HT-29 (cell line): ENCODE results near the gene CDK17. TPM values are rescaled to one million over a fixed set of nuclear protein-coding genes. Genes with fewer than 3 reads are reported as not detected.
"Not testable (repeated sequence)": the region's sequence is repeated elsewhere in the genome, so short reads cannot be mapped to it uniquely, and the experiment has no call there.

ENCODE experiments used
- DNase-seq: peaks from one replicate; pipeline ENCODE4 v3.0.0-alpha.2; 2015; ENCODE audit warnings: low spot score
- total RNA-seq: library from RNA; depleted of rRNA; stranded (reverse); fragments of >200 nt; shearing (Covaris generic); gene quantifications from 2 replicates; pipeline ENCODE4 v1.2.3, GENCODE V29; 2014; rRNA removed

Gene CDK17
- 7.1 and 9.2 TPM in 2 replicates for total RNA-seq

GRCh38 chr12:96399919-96400630 lies at the start of gene CDK17:
Gene CDK17 (minus strand): TSS chr12:96400439. CDS start chr12:96334836, 65,603 bp downstream.
- DNase-seq, result peak; percentile 84

DNA sequence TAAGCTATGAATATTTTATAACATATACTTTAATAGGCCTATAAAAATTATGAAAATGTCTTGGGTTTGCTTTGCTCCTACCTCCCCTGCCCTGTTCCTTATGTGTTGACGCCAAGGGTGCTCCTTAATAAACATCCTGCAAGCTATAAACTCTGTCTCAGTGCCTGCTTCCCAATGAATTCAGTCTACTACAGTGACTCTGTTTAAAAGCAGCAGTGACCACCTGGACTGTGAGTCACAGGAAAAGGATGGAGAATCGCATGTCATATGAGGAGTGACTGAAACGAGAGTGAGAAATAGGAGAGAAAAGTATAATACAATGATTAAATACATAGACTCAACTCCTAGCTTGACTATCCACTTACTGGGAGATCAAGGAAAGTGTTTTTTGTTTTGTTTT lies 48.1 kb upstream of the CDK17 start:
- DNase-seq, result no peak

GRCh38 chr12:96447256-96447655 lies 47.0 kb upstream of the CDK17 start:
- no peak for DNase-seq

- peak; percentile 66 for DNase-seq
Observed at GRCh38 chr12:96445691-96446583, 45.7 kb upstream of the CDK17 start.

- DNase-seq, result no peak
Observed at GRCh38 chr12:96444399-96444798, 44.2 kb upstream of the CDK17 start.

DNA sequence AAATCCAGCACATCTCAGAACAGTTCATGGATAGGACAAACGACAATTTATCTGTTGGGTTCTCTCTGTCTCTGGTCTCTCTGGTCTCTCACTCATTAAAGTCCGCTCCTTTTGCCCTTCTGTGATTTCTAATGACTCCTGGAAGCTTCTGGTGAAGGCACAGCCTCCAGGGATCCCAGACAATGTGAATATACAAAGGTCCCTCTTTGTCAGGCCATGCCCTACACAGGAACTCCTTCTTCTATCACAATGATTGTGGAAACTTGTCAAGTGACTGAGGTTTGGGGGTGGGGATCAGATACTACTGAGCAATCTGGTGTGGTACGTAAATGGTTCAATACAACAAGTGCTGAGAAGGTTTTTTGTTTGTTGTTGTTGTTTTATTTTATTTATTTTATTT lies 42.7 kb upstream of the CDK17 start:
- DNase-seq, result no peak

GRCh38 chr12:96441816-96442215 lies 41.6 kb upstream of the CDK17 start:
- no peak for DNase-seq

GRCh38 chr12:96438330-96438729 lies 38.1 kb upstream of the CDK17 start:
- no peak for DNase-seq

DNA sequence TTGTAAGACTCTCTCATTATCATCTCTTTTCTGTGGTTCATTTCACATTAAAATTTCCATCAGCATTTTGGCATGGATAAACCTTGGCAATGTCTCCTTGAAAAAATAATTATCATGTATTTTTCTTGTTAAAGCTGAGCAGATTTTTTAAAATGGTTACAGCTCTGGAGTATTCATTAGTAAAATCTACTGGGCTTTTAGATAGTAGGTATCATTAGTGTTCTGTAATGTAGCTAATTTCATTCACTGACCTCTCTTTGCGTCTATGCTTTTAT lies 36.9 kb upstream of the CDK17 start:
- no peak for DNase-seq

GRCh38 chr12:96436366-96437170 lies 36.3 kb upstream of the CDK17 start:
- no peak for DNase-seq

- DNase-seq, result no peak
Observed at GRCh38 chr12:96434107-96434506, 33.9 kb upstream of the CDK17 start.

GRCh38 chr12:96432496-96433321 lies 32.5 kb upstream of the CDK17 start:
- DNase-seq, result not testable (repeated sequence)

- no peak for DNase-seq
Observed at GRCh38 chr12:96431067-96431466, 30.8 kb upstream of the CDK17 start.

DNA sequence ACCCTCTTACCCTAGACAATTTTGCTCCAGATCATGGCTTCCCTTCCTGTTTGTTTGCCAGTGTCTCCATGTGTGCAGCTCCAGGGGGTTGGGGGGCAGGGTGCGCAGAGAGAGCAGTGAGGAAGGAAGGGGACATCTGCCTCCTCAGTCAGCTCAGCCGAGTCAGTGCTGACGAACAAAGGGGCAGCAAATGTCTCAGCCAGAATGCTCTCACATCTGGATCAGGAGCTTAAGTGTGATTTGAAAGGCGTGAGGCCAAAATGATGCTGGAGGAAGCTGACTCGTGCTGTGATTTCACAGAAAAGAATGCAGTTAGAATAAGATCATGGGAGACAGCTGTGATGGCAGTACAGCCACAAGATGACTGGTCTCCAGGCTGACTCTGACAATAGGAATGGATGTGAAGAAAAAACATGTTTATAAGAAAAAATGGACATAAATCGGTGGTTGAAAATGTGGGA lies 27.1 kb upstream of the CDK17 start:
- DNase-seq, result no peak

- no peak for DNase-seq
Observed at GRCh38 chr12:96425951-96426350, 25.7 kb upstream of the CDK17 start.

DNA sequence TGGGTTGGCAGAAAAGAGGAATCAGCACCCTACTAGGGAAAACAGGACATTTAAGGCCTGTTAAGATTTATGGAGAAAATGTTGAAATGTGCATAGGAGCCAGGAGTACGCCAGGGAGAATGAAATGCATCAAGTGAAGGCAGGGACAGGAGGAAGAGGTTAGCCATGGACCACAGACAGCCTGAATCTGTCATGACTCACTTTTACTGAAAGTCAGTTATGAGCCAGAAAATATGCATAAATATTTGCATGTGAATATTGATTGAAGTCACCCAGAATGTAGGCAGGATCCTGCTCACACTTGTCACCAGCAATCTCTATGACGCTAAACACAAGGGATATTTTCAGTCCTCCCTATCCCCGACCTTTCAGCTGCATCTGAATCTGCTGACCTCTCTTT lies 25.1 kb upstream of the CDK17 start:
- no peak for DNase-seq

- DNase-seq, result no peak
Observed at GRCh38 chr12:96424601-96425000, 24.4 kb upstream of the CDK17 start.

DNA sequence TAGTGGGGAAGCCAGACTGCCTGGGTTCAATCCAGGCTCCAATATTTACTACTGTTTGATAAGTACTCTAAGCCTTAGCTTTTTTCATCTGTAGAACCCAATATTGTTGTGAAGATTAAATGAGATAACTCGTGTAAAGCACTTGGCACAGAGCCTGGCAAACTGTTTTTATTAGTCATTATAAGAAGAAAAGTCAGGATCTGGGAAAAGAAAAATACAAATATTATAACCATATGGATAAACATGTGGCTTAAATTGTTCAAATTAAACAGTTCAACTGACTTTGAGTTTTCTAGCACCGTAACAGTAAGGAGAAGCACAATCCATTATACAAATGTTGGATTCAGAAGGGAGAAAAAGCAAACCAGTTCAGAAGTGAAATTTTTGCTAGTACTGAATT lies 22.0 kb upstream of the CDK17 start:
- DNase-seq, result no peak

DNA sequence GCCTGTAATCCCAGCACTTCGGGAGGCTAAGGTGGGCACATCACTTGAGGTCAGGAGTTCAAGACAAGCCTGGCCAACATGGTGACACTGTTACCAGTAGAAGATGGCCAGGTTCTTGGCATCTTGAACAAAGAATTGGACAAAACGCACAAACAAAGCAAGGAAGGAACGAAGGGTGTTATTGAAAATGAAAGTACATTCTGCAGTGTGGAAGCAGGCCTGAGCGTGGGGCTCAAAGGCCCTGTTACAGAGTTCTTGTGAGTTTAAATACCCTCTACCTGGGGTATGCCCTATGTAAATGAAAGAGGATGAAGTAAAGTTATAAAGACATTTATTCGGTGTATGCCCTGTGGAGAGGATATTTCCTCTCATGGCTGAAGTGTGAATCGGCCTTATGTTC lies 20.8 kb upstream of the CDK17 start:
- DNase-seq, result no peak

DNA sequence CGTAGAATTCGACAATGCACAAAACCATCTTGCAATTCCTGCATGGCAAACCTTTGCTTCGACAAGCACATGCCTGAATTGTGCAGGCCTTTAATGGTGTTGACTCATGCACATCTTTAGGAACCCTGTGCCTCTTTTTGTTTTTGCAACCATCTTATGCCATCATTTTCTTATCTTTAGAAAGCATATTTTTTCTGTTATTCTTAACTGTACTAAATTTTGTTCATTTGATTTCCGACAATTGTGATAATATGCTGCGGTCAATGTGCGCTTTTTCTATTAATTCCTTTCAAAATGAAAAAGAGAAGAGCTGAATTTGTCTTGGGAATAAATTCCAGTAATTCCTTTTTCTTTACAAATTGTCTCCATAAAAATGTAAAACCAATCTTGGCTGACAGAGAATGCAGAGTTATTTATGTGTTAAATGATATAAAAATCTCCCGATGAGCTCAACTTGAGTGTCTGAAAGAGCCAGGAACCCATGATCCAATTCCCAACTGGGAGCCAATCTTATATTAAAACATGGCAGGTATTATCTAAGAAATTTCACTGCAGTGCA lies 20.1 kb upstream of the CDK17 start:
- DNase-seq, result no peak
